Measurements from ENCODE around the gene FBRSL1.

DNA sequence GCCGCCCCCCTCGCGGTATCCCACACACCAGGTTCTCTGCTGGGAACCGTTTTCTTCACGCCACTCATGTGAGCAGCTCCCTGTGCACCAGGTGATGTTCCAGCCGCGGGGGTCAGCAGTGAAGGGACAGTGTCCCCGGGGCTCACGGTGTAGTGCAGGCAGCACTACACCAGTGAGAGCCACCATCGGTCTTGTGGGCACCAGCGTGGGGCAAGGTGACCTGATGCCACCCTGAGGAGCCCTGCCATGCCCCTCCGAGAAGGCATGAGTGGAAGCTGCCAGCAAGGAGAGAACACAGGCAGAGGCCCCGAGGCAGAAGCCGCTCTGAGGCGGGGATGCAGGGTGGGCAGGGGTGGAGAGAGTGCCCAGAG is 11.5 kb upstream of the FBRSL1 start:
- TF ChIP-seq, protein P1, sequence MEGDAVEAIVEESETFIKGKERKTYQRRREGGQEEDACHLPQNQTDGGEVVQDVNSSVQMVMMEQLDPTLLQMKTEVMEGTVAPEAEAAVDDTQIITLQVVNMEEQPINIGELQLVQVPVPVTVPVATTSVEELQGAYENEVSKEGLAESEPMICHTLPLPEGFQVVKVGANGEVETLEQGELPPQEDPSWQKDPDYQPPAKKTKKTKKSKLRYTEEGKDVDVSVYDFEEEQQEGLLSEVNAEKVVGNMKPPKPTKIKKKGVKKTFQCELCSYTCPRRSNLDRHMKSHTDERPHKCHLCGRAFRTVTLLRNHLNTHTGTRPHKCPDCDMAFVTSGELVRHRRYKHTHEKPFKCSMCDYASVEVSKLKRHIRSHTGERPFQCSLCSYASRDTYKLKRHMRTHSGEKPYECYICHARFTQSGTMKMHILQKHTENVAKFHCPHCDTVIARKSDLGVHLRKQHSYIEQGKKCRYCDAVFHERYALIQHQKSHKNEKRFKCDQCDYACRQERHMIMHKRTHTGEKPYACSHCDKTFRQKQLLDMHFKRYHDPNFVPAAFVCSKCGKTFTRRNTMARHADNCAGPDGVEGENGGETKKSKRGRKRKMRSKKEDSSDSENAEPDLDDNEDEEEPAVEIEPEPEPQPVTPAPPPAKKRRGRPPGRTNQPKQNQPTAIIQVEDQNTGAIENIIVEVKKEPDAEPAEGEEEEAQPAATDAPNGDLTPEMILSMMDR (IDR thresholded peaks at IDR 0.05) = no peak
- TF ChIP-seq POLR2A (IDR thresholded peaks at IDR 0.05) = no peak
- no peak for TF ChIP-seq EP300 (IDR thresholded peaks at IDR 0.05)
